ENCODE measurements around the gene FGF18. TPM values are rescaled to one million over a fixed set of nuclear protein-coding genes. Genes with fewer than 3 reads are reported as not detected.

FGF18 gene
- total and polyA plus RNA-seq, 10 of the 15 experiments (the other 5 are each of a cell fraction or from before 2014, with no cell fraction given), result 0.03 to 0.10 (median 0.06) TPM; not detected in 5

DNA sequence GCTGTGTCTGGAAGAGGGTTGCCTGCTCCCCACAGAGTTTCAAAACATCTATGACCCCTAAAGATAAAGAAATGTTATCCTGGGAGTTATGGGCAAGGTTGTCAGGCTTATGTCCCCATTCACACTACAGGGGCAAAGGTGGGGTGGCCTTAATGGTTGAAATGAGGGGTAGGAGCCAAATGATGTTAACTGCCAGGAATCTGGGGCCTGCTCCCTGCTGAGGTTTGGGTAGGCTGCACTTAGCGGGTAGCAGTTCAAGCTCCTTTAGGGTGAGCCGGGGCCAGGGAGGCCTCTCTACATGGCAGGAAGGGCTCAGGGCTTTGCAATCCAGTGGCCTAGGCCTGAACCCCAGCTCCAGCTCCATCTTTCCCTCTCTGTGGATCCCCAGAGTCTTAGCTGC lies 3.0 kb downstream of the FGF18 start:
- H3K4me3 ChIP-seq, result no peak overlapping the region
- WGBS (ENCODE audit: insufficient coverage, insufficient replicate concordance, low lambda C conversion rate, missing lambda C conversion rate), result 67% methylated on average over 2 of the region's 2 CpGs
- POLR2A ChIA-PET, result interaction anchor here (0.6 kb wide), 1 partner anchor 701 kb away, joined by 3 read pairs; no protein-coding TSS in a partner anchor
- no peak overlapping the region for H2AFZ ChIP-seq (ENCODE audit: control insufficient read depth, low read depth, low read length)
- no peaks in the 10 kb centered on the region for H3K9me3 ChIP-seq (replicated peaks; ENCODE audit: control insufficient read depth, insufficient read depth, low read length)
- H3K4me1 ChIP-seq (ENCODE audit: control insufficient read depth, insufficient read depth, low read length), result peaks cover 7% of the 10 kb centered on the region
- H3K79me2 ChIP-seq (ENCODE audit: control insufficient read depth, insufficient read depth, low read length), result no peaks in the 10 kb centered on the region
- no TSS peak for BruUV-seq (replicated peaks)
- RAD21 ChIA-PET (ENCODE audit: unreplicated experiment), result no interaction called here
- H3K9ac ChIP-seq (ENCODE audit: control insufficient read depth, insufficient read depth, low read length), result no peak overlapping the region
- H3K4me2 ChIP-seq (ENCODE audit: control insufficient read depth, insufficient read depth), result no peak overlapping the region
- intact Hi-C loops (cut with micrococcal nuclease; ENCODE audit: unreplicated experiment), result loop anchor here (10.0 kb wide), 1 partner anchor 182 kb away; no protein-coding TSS in a partner anchor
- H3K27me3 ChIP-seq (replicated peaks in 1 of 2; ENCODE audit: control insufficient read depth in 2 of 2, insufficient read depth in 2 of 2, low read length in 1 of 2), result peaks cover 4 to 5% of the 10 kb centered on the region in 2 experiments; a peak in 3 of 4 replicates
- H4K20me1 ChIP-seq (ENCODE audit: control insufficient read depth, insufficient read depth), result no peaks in the 10 kb centered on the region
- DNase-seq (ENCODE audit: low read depth, low spot score), result no peak
- FAIRE-seq, result no peak
- H3K36me3 ChIP-seq (ENCODE audit: control insufficient read depth in 2 of 2, insufficient read depth in 2 of 2, low read length in 1 of 2), result no peaks in the 10 kb centered on the region
- in situ Hi-C loops (cut with MboI), result loop anchor here (25.0 kb wide), 1 partner anchor 865 kb away; the partner anchor contains the start of gene UBTD2
- CTCF ChIA-PET, result no interaction called here
- SMC1A ChIA-PET (ENCODE audit: uncharacterized antibody, unreplicated experiment), result interaction anchor here (1.1 kb wide), 1 partner anchor 9 kb away, joined by 3 read pairs; no protein-coding TSS in a partner anchor
- H3K27ac ChIP-seq (ENCODE audit: control insufficient read depth, insufficient read depth), result no peak overlapping the region
- no peak for ATAC-seq
- TF ChIP-seq, protein P1, sequence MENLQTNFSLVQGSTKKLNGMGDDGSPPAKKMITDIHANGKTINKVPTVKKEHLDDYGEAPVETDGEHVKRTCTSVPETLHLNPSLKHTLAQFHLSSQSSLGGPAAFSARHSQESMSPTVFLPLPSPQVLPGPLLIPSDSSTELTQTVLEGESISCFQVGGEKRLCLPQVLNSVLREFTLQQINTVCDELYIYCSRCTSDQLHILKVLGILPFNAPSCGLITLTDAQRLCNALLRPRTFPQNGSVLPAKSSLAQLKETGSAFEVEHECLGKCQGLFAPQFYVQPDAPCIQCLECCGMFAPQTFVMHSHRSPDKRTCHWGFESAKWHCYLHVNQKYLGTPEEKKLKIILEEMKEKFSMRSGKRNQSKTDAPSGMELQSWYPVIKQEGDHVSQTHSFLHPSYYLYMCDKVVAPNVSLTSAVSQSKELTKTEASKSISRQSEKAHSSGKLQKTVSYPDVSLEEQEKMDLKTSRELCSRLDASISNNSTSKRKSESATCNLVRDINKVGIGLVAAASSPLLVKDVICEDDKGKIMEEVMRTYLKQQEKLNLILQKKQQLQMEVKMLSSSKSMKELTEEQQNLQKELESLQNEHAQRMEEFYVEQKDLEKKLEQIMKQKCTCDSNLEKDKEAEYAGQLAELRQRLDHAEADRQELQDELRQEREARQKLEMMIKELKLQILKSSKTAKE (IDR thresholded peaks at IDR 0.05; ENCODE audit: low read depth, poor library complexity, severe bottlenecking), result no peak
- TF ChIP-seq ZBED1 (IDR thresholded peaks at IDR 0.05; ENCODE audit: borderline replicate concordance), result no peak
- no peak for TF ChIP-seq EED (IDR thresholded peaks at IDR 0.05; ENCODE audit: low read depth)
- TF ChIP-seq SREBF1 (IDR thresholded peaks at IDR 0.05; ENCODE audit: low read length), result no peak
- TF ChIP-seq RBBP5 (conservative IDR thresholded peaks at IDR 0.05), result no peak
- no peak for TF ChIP-seq ZNF274 (IDR thresholded peaks at IDR 0.05; ENCODE audit: insufficient read depth, insufficient read length)
- TF ChIP-seq SUPT20H (IDR thresholded peaks at IDR 0.05; ENCODE audit: borderline replicate concordance, control insufficient read depth, low read depth, low read length), result no peak
- no peak for TF ChIP-seq ZNF217 (IDR thresholded peaks at IDR 0.05)
- TF ChIP-seq, protein P2, sequence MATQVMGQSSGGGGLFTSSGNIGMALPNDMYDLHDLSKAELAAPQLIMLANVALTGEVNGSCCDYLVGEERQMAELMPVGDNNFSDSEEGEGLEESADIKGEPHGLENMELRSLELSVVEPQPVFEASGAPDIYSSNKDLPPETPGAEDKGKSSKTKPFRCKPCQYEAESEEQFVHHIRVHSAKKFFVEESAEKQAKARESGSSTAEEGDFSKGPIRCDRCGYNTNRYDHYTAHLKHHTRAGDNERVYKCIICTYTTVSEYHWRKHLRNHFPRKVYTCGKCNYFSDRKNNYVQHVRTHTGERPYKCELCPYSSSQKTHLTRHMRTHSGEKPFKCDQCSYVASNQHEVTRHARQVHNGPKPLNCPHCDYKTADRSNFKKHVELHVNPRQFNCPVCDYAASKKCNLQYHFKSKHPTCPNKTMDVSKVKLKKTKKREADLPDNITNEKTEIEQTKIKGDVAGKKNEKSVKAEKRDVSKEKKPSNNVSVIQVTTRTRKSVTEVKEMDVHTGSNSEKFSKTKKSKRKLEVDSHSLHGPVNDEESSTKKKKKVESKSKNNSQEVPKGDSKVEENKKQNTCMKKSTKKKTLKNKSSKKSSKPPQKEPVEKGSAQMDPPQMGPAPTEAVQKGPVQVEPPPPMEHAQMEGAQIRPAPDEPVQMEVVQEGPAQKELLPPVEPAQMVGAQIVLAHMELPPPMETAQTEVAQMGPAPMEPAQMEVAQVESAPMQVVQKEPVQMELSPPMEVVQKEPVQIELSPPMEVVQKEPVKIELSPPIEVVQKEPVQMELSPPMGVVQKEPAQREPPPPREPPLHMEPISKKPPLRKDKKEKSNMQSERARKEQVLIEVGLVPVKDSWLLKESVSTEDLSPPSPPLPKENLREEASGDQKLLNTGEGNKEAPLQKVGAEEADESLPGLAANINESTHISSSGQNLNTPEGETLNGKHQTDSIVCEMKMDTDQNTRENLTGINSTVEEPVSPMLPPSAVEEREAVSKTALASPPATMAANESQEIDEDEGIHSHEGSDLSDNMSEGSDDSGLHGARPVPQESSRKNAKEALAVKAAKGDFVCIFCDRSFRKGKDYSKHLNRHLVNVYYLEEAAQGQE (IDR thresholded peaks at IDR 0.05; ENCODE audit: low read depth, low read length), result no peak
- TF ChIP-seq LARP7 (IDR thresholded peaks at IDR 0.05), result no peak
- TF ChIP-seq IKZF1 (conservative IDR thresholded peaks at IDR 0.05), result no peak
- TF ChIP-seq MEF2B (IDR thresholded peaks at IDR 0.05; ENCODE audit: partially characterized antibody, poor library complexity, severe bottlenecking), result no peak
- TF ChIP-seq NRF1 (conservative IDR thresholded peaks at IDR 0.05; ENCODE audit: low read depth, low read length), result no peak
- TF ChIP-seq, protein P3, sequence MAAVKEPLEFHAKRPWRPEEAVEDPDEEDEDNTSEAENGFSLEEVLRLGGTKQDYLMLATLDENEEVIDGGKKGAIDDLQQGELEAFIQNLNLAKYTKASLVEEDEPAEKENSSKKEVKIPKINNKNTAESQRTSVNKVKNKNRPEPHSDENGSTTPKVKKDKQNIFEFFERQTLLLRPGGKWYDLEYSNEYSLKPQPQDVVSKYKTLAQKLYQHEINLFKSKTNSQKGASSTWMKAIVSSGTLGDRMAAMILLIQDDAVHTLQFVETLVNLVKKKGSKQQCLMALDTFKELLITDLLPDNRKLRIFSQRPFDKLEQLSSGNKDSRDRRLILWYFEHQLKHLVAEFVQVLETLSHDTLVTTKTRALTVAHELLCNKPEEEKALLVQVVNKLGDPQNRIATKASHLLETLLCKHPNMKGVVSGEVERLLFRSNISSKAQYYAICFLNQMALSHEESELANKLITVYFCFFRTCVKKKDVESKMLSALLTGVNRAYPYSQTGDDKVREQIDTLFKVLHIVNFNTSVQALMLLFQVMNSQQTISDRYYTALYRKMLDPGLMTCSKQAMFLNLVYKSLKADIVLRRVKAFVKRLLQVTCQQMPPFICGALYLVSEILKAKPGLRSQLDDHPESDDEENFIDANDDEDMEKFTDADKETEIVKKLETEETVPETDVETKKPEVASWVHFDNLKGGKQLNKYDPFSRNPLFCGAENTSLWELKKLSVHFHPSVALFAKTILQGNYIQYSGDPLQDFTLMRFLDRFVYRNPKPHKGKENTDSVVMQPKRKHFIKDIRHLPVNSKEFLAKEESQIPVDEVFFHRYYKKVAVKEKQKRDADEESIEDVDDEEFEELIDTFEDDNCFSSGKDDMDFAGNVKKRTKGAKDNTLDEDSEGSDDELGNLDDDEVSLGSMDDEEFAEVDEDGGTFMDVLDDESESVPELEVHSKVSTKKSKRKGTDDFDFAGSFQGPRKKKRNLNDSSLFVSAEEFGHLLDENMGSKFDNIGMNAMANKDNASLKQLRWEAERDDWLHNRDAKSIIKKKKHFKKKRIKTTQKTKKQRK (IDR thresholded peaks at IDR 0.05; ENCODE audit: low read depth, low read length), result no peak
- TF ChIP-seq NFYA (IDR thresholded peaks at IDR 0.05; ENCODE audit: borderline replicate concordance, low read depth, low read length), result no peak
- TF ChIP-seq ZNF24 (IDR thresholded peaks at IDR 0.05), result no peak
- no peak for TF ChIP-seq RELA (IDR thresholded peaks at IDR 0.05; ENCODE audit: borderline replicate concordance, partially characterized antibody)
